Keratinocyte (primary cell): ENCODE data around the gene UTS2B. TPM values are rescaled to one million over a fixed set of nuclear protein-coding genes. Genes with fewer than 3 reads are reported as not detected.

Source experiments
- DNase-seq: peaks from one replicate; pipeline ENCODE4 v3.0.0-alpha.2; 2011; ENCODE audit warnings: low read depth, missing footprints, low spot score
- FAIRE-seq: peaks from 2 replicates; lab custom pipeline; 2011; peaks lifted over from hg19 to GRCh38; lab: Jason Lieb, UNC
- H2AFZ ChIP-seq: 2 replicates; pipeline ENCODE4 v1.6.0; 2012; ENCODE audit warnings: low read length, control low read depth, inconsistent platforms; ENCODE audit not compliant: control insufficient read depth
- H3K27ac ChIP-seq: 2 replicates; pipeline ENCODE4 v1.5.1; 2011; ENCODE audit warnings: low read length; ENCODE audit not compliant: control insufficient read depth, insufficient read depth
- H3K27me3 ChIP-seq: 3 replicates; pipeline ENCODE4 v1.6.0; 2011; ENCODE audit warnings: low read length; ENCODE audit not compliant: control insufficient read depth, insufficient read depth; ENCODE audit errors: extremely low read depth
- H3K36me3 ChIP-seq, 2 experiments: 2 replicates in 1 of 2; 3 replicates in 1 of 2; pipeline ENCODE4 v1.5.1; 2011; ENCODE audit warnings: low read length in 2 of 2, mild to moderate bottlenecking in 1 of 2; ENCODE audit not compliant: control insufficient read depth in 2 of 2, insufficient read depth in 2 of 2; ENCODE audit errors: extremely low read depth in 1 of 2
- H3K4me1 ChIP-seq: 3 replicates; pipeline ENCODE4 v1.5.1; 2011; ENCODE audit warnings: low read length; ENCODE audit not compliant: control insufficient read depth, insufficient read depth; ENCODE audit errors: extremely low read depth
- H3K4me2 ChIP-seq: 3 replicates; pipeline ENCODE4 v1.6.0; 2011; ENCODE audit warnings: low read depth, low read length; ENCODE audit not compliant: control insufficient read depth, insufficient read depth; ENCODE audit errors: extremely low read depth
- H3K4me3 ChIP-seq, 3 experiments: fragments of 200-600 bp in 1 of 3; sonication (generic) in 1 of 3; 2 replicates in 2 of 3; 3 replicates in 1 of 3; pipeline ENCODE4 v1.5.1; 2011 to 2016; ENCODE audit warnings: low read length in 3 of 3, mild to moderate bottlenecking in 3 of 3, control low read depth in 2 of 3, inconsistent platforms in 1 of 3, low read depth in 1 of 3, mixed read lengths in 1 of 3, mixed run types in 1 of 3, moderate library complexity in 1 of 3; ENCODE audit not compliant: control insufficient read depth in 2 of 3, insufficient read depth in 2 of 3; ENCODE audit errors: extremely low read depth in 1 of 3
- H3K79me2 ChIP-seq: 2 replicates; pipeline ENCODE4 v1.6.0; 2012; ENCODE audit warnings: low read length; ENCODE audit not compliant: control insufficient read depth, insufficient read depth
- H3K9ac ChIP-seq: 3 replicates; pipeline ENCODE4 v1.6.0; 2011; ENCODE audit warnings: low read length; ENCODE audit not compliant: control insufficient read depth, insufficient read depth; ENCODE audit errors: extremely low read depth
- H3K9me1 ChIP-seq: 3 replicates; pipeline ENCODE4 v1.6.0; 2011; ENCODE audit warnings: low read length; ENCODE audit not compliant: control insufficient read depth, insufficient read depth; ENCODE audit errors: extremely low read depth
- H3K9me3 ChIP-seq: 2 replicates; pipeline ENCODE4 v1.5.1; 2012; ENCODE audit warnings: low read depth, low read length; ENCODE audit not compliant: control insufficient read depth
- H4K20me1 ChIP-seq: 3 replicates; pipeline ENCODE4 v1.6.0; 2011; ENCODE audit warnings: low read length; ENCODE audit not compliant: control insufficient read depth, insufficient read depth; ENCODE audit errors: extremely low read depth
- EZH2 ChIP-seq: IDR thresholded peaks from one replicate; pipeline ENCODE4 v1.6.1; 2012; ENCODE audit warnings: inconsistent platforms, mild to moderate bottlenecking, low read length, moderate library complexity
- dilution Hi-C: fragments of 300-500 bp; cut with MboI; formaldehyde crosslinking; loops from one replicate; pipeline ENCODE4 v1.7.0; 2020; ENCODE audit warnings: low sequenced_read_pairs; ENCODE audit not compliant: extremely low pct_ligation_motif_present
- polyA plus RNA-seq, 5 experiments: library from polyadenylated mRNA; depleted of rRNA in 3 of 5; stranded (reverse) in 3 of 5; stranded (forward) in 1 of 5; unstranded in 1 of 5; fragments of >200 nt; gene quantifications; 1 replicate in 1 of 5; 2 replicates in 3 of 5; 3 replicates in 1 of 5; pipeline versions ENCODE4 v1.2.1 to v1.2.3, GENCODE V29; 2011 to 2012; ENCODE audit warnings: missing spikeins in 2 of 5, low read depth in 1 of 5, low replicate concordance in 1 of 5
- TF ChIP-seq, protein P1 (sequence below), 3 experiments: IDR thresholded peaks in 1 of 3; conservative IDR thresholded peaks in 1 of 3; optimal IDR thresholded peaks in 1 of 3; 2 replicates in 2 of 3; 3 replicates in 1 of 3; pipeline versions ENCODE3 to v1.5.1; 2011; ENCODE audit warnings: low read length in 3 of 3, mild to moderate bottlenecking in 3 of 3, moderate library complexity in 2 of 3, control low read depth in 1 of 3, inconsistent platforms in 1 of 3; ENCODE audit not compliant: insufficient read depth in 2 of 3; ENCODE audit errors: extremely low read depth in 1 of 3

UTS2B gene
- polyA plus RNA-seq, 1 donor (not counting 4 experiments of a cell fraction or from before 2014, with no cell fraction given): not detected

GRCh38 chr3:191280882-191281281 is 49.4 kb downstream of the UTS2B start:
- no peak for DNase-seq
- dilution Hi-C loops: no loop called here

DNA sequence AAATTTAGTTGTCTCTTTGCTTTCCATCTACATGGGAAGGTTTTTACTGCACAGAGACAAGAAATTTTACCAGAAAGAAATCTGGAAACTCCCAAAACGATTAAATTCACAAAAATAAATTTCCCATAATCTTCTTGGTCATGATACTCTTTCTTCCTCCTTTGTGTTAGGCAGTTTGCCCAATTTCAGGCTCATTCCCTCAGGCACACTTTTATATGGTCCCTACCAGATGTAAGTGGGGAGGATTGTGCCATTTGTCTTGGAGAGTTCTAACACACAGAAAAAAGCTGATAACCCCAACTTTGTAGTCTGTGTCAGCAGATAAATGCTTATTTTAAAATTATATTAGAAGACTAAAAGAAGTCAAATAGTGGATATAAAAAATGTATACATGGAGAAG is 50.2 kb downstream of the UTS2B start:
- FAIRE-seq (no peak), DNase-seq (no peak)
- TF ChIP-seq, protein P1, sequence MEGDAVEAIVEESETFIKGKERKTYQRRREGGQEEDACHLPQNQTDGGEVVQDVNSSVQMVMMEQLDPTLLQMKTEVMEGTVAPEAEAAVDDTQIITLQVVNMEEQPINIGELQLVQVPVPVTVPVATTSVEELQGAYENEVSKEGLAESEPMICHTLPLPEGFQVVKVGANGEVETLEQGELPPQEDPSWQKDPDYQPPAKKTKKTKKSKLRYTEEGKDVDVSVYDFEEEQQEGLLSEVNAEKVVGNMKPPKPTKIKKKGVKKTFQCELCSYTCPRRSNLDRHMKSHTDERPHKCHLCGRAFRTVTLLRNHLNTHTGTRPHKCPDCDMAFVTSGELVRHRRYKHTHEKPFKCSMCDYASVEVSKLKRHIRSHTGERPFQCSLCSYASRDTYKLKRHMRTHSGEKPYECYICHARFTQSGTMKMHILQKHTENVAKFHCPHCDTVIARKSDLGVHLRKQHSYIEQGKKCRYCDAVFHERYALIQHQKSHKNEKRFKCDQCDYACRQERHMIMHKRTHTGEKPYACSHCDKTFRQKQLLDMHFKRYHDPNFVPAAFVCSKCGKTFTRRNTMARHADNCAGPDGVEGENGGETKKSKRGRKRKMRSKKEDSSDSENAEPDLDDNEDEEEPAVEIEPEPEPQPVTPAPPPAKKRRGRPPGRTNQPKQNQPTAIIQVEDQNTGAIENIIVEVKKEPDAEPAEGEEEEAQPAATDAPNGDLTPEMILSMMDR (optimal IDR thresholded peaks at IDR 0.05 in 1 of 3, IDR thresholded peaks at IDR 0.05 in 1 of 3, conservative IDR thresholded peaks at IDR 0.05 in 1 of 3; ENCODE audit: extremely low read depth in 1 of 3, insufficient read depth in 2 of 3, low read length in 3 of 3): no peak
- TF ChIP-seq EZH2: no peak
- no peaks in the 10 kb centered on the region for H3K36me3 ChIP-seq
- H2AFZ ChIP-seq: no peak overlapping the region
- H3K9me1 ChIP-seq: no peaks in the 10 kb centered on the region
- H3K9ac ChIP-seq: no peak overlapping the region
- no peak overlapping the region for H3K27ac ChIP-seq
- no peaks in the 10 kb centered on the region for H3K27me3 ChIP-seq
- H3K4me1 ChIP-seq: no peaks in the 10 kb centered on the region
- dilution Hi-C loops: no loop called here
- H3K9me3 ChIP-seq: no peaks in the 10 kb centered on the region
- no peaks in the 10 kb centered on the region for H4K20me1 ChIP-seq
- H3K4me3 ChIP-seq: no peak overlapping the region
- no peak overlapping the region for H3K4me2 ChIP-seq
- H3K79me2 ChIP-seq: no peaks in the 10 kb centered on the region

More at GRCh38 chr3:191280882-191281281, 49.4 kb downstream of the UTS2B start:
- Histone ChIP-seq H3K9me1 (no peaks in the 10 kb centered on the region), H3K4me2 (no peak overlapping the region), H3K27me3 (no peaks in the 10 kb centered on the region), H3K79me2 (no peaks in the 10 kb centered on the region), H3K9ac (no peak overlapping the region), H3K36me3 (no peaks in the 10 kb centered on the region), H4K20me1 (no peaks in the 10 kb centered on the region), H3K4me1 (no peaks in the 10 kb centered on the region), H3K9me3 (no peaks in the 10 kb centered on the region), H3K4me3 (no peak overlapping the region), H2AFZ (no peak overlapping the region), H3K27ac (no peak overlapping the region)
- FAIRE-seq: no peak
- no peak for TF ChIP-seq EZH2
- TF ChIP-seq, protein P1 (optimal IDR thresholded peaks at IDR 0.05 in 1 of 3, IDR thresholded peaks at IDR 0.05 in 1 of 3, conservative IDR thresholded peaks at IDR 0.05 in 1 of 3; ENCODE audit: extremely low read depth in 1 of 3, insufficient read depth in 2 of 3, low read length in 3 of 3): no peak
